Stimulated activated CD4-positive, alpha-beta T cell treated with anti-CD3 and anti-CD28 coated beads, TNF-alpha, amount 100 ng/mL, for 4 hours (primary cell): ENCODE data around the gene GAN.
"Not testable (repeated sequence)": the region's sequence is repeated elsewhere in the genome, so short reads cannot be mapped to it uniquely, and the experiment has no call there.

Experiments
- DNase-seq, 3 experiments: peaks; one replicate each; pipeline ENCODE4 v3.0.0-alpha.2; 2020; ENCODE audit warnings: low read depth in 3 of 3

The GAN gene

DNA sequence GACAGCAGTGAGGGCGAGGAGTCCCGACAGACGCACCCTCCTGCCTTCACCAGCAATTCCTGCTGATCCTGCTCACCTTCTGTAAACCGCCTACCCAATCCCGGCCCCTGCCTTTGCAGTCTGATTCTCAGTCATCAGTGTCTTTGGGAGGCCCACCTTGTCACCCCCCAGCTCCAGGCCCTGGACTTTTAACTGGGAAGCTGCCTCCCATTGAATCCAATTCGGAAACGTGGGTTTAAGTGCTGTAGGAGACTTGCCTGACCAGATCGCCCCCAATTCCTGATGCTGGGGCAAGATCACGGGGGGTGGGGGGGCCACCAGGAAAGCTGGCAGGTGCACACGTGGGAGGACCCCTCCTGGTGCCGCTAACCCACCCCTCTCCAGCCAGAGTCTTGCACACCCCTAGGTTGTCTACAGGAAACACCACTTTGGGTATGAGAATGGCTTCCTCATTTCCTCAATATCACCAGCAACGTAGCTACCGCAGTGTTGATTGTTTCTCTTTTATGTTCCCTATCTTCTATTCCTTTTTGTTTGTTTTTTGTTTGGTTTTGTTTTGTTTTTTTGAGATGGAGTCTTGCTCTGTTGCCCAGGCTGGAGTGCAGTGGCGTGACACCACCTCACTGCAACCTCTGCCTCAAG, 83.2 kb downstream of the GAN start:
- DNase-seq = no peak

DNA sequence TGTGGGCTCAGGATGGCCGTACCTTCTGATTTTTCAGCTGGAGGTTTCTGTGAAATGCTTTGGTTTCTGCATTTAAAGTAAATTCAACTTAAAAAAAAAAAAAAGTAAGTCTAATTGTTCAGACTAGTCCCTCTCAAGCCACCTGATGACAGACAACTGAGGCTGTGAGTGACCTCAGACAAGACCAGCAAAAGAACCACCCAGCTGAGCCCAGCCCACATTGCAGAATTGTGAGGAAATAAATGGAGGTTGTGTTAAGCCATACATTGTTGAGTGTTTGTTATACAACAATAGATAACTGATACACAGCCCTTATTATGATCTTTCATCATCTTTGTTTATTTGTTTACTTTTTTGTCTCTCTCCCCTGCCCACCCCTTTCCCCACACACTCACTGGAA, 85.1 kb downstream of the GAN start:
- DNase-seq = no peak

DNA sequence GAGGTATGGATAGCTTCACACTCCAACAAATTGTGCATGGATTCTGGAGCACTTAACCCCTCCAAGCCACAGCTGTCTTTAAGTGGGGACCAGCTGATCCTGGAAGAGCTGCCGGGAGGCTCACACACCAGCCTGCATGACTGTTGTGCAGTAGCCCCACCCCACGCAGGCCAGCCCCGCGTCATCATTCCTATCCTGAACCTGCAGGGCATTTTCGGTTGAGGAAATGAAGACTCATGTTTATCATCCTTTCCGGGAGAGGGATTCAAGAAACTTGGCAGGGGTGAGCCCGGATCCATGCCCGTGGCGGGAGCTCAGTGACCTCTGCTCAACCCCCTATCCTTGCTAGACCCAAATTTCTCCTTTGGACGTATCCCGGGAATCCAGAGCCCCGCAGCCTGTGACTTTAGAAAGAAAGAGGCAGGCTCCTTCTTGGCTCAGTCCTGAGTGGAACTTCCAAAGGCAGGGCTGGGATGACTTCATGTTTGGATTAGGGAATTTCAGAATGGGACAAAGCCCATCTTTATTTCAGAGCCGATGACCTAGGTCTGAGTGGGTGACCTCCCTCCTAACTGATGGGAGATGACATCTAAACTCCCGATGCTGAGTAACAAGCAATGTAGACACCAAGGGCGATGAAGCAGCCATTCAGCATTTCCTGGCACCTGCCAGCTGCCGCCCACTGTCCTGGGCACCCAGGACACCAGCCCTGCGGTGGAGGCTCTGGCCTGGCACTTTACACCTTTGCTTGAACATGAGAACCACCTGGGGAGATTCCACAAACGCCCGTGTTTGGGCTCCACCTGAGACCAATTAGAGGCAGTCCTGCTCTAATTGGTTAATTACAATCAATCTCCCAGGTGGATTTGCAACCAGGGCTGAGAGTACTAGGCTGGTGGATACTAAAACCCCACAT, 86.5 kb downstream of the GAN start:
- no peak for DNase-seq

DNA sequence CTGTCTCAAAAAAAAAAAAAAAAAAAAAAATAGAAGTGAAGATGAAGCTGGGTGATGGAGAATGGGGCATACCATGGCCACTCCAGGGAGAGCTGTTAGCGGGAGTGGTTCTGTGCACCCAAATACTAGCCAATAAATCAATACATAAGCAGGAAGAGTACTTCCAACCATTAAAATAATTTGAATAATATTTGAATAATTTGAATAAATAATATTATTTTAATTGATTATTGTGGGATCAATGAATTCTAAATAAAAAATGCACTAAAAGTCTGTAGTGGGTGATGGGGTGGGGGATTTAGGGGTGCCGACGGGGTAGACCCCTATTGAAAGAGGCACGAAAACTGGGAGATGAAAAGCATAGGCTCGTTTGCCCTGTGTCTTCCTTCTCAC, 88.4 kb downstream of the GAN start:
- DNase-seq = no peak

DNA sequence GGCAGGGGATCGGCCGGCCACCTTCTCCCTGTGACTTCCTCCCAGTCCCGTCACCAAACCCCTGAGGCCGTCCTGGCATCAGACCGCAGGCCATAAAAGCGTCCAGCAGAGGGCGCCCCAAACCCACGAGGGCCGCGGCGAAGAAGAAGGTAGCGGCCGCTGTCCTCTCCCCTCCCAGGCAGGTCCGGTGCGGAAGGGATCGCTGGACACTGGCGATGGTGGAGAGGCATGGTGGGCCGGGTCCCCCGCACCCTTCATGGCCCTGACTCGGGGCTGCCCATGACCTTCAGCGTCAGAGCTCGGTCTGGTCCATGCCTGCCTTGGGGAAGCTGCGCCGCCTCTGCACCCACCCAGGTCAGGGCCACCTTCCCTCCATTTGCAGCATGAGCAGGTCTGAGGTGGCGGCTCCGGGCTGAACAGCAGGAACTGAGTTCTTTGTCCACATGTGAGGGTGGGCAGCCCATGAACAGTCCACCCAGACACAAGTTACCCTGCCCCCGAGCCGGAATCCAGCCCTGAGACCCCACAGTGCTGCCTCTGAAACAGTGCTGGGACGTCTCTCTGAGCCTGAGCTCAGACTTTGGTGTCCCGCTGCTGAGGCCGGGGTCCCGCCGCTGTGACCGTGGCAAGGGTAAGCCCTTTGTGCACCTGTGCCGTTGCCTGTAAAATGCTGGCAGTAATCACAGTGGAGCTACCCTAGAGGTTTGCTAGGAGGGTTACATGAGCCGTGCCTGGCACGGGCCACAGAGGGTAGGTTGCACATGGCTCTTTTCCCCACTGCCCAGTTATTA, 89.0 kb downstream of the GAN start:
- DNase-seq = peak; percentile 60 to 76 (median 68)

DNA sequence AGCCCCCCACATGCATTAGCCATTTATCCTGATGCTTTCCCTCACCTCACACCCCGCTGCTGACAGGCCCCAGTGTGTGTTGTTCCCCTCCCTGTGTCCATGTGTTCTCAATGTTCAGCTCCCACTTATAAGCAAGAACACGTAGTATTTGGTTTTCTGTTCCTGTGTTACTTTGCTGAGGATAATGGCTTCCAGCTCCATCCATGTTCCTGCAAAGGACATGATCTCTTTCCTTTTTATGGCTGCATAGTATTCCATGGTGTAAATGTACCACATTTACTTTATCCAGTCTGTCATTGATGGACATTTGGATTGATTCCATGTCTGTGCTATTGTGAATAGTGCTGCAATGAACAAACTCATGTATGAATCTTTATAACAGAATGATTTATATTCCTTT, 90.2 kb downstream of the GAN start:
- not testable (repeated sequence) for DNase-seq

DNA sequence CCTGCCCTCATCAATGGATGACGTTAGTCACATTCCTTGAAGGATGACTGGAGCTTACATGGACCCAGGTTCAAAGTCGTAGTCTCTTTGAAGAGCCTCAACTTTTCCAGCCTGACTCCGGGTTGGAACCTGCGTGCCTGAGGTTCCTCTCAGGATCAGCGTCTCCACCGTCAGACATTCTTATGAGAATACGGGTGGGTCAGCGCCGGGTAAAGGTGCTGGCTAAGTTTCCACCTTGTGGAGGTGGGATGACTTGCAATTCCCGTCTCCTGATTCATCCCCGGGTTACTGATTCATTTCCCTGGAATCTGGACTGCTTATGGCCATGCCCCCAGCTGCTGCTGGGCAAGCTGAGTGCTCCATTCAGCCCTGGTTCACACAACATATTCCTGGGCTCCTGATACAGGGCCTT, 90.9 kb downstream of the GAN start:
- no peak for DNase-seq

DNA sequence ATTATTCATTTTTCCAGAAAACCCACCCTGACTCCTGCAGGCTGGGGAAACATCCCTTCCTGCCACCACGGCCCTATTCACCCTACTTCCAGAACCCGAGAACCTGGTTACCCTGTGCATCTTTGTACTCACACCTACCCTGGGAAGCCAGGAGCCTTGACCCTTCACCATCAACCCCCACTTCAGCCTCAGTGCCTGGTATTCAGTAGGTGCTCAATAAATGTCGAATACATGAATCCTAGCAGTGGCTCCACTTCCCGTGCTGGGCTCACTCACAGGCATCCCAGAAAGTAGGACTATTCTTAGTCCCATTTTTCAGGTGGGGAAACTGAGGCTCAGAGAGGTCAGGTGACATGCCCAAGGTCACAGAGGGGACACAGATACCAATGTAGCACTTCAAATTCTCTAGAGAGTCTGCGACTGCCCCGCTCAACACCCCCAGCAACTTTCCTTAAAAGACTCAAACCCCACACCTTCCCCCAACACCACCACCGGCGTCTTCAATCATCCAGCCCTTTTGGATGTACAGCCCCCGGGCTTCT, 93.7 kb downstream of the GAN start:
- no peak for DNase-seq

DNA sequence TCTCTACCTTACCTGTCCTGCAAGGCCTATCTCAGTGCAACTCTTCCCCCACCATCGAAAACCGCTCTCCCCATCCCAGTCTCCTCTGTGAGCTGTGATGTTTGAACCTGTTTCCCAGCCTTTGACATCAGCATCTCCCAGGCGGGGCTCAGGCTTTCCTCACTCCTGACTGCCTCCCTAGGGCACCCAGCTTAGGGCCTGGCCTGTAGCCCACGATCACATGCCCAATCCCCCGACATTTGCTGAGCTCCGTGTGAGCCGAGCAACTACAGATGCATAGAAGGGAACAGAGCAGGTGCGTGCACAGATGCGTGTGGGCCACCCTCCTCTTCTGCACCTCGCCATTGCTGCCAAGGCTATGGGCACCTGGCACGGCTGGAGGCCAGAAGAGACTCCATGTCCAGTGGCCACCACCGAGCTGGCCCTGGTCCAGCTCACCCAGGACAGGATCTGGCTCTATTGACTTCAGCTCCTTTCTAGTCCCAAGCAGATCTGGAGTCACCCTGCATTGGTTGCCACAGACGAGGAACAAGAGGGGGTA, 94.3 kb downstream of the GAN start:
- no peak for DNase-seq

DNA sequence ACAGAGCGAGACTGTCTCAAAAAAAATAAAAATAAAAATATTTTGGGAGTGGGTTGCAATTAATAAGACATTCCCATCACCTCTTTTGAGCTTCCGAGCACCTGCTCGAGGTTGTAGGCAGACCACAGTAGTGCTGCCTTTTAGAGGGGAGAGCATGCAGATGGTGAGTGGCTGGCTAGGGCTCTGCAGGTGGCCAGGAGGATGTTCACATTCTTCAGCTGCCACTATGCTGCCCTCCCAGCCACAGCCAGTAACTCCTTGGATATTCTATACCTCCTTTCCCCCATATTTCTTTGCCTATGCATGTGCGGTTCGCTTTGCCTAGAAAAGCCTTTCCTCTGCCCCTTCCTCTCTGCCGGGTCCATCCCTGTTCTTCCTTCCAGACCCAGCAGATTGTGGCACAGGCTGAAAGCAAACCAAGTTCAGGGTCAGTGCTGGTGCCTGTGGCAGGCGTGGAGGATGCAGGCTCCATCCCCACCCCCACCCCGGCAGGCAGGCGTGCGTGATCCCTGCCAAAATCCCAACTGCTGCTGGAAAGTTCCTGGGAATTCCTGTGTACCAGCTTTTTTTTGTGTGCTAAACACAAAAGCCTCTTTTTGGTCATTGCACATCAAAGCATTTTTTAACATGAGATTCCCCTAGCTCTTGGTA, 96.0 kb downstream of the GAN start:
- DNase-seq = no peak

DNA sequence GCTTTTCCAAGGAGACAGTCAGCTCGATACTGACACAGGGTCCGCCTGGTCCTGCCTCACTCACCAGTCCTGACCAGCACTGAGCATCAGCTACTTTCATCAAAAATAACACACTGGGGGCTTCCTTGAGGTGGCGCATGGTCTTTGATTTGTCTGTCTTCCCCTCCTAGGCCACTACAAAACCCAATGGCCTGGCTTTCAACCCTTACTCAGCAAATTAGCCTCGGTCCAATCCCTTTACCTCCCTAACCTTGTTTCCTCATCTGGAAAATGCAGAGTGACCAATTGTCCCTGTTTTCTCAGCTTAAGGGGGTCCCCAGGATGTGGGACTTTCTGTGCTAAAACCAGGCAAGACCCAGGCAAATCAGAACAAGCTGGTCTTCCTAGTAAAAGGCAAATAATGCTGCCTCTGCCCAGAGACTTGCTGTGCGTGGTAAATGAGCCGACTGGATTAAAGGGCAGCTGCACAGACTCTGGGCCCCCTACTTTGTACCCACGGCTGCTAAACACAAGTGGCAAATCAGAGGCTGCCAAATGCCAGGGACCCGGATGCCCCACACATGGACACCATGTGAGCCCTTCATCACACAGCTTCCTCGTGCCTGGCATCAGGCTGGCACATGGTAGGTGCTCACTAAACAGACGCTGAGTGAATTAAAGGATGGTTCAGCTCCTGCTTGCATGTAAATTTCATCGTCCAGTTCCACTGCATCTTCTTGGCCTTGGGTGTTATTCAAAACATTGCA, 98.7 kb downstream of the GAN start:
- no peak for DNase-seq

DNA sequence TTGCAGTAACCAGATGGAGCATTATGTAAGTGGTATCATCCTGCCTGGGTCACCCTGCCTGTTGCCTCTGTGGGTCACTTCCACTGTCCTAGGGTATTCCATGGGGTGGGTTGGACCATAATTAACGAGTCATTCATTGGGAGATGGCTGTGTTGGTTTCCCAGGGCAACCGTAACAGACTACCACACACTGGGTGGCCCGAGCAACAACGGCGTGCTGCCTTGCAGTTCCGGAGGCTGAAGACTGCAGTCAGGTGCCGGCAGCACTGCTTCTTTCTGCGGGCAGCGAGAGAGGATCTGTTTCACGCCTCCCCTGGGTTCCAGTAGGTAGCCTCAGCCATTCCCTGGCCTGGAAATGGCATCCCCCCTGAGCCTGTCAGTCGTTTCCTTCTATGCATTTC, 101.0 kb downstream of the GAN start:
- DNase-seq = no peak

DNA sequence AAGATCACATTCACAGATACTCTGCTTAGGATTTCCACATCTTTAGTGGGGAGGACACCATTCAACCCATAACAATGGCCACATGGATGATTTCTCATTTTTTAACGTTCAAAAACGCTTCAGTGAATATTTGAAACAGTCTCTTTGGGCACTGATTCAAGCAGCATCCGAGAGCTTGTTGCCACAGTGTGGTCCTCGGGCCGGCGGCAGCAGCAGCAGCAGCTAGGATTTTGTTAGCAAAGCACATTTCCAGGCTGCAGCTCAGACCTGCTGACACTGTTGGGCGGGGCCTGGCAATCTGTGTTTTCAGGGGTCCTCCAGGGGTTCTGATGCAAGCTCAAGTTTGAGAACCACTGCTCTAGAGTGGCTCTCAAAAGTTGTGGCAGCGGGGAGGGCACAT, 102.0 kb downstream of the GAN start:
- DNase-seq = no peak

DNA sequence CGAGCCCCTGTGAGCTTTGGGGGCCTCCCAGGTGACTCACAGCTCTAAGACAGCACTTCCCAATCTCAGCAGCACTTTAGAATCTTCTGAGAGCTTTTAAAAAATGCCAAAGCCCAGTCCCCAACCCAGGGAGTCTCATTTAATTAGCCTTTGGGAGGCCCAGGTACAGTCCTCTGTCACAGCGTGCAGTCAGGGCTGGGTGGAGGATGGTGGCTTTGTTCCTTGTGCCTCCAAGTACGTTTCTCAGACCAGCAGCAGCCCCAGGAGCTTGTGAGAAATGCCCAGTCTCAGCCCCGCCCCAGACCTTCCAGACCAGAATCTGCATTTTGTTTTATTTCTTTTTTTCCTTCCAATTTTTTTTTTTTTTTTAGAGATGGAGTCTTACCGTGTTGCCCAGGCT, 102.4 kb downstream of the GAN start:
- DNase-seq = no peak

DNA sequence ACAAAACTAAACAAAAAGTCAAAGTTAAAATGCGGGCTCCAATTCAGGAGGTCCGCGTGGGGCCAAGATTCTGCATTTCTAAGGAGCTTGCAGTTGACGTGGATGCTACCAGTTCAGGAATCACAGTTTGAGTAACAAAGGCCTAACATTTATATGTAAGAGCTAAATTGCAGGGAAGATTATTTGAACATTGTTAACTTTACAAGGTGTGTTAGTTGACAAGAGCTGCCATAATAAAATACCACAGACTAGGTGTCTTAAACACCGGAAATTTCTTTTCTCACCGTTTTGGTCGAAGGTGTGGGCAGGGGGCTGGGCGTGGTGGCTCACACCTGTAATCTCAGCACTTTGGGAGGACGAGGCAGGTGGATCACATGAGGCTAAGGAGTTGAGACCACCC, 105.0 kb downstream of the GAN start:
- no peak for DNase-seq

DNA sequence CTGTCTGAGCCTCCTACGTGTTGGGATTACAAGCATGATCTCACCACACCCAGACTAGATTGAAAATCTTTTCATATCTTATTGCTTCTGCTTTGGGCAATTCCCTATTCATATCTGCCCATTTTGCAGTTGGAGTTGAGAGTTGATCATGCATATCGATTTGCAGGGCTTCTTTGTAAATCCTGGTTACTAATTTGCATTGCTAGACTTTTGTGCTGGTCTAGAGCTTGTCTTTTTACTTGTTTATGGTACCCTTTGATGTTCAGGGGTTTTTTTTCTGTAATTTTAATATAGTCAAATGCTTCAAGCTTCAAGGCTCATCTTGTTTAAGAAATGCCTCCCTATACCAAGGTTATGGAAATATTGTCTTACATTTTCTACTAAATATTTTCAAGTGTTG, 106.4 kb downstream of the GAN start:
- DNase-seq = no peak

DNA sequence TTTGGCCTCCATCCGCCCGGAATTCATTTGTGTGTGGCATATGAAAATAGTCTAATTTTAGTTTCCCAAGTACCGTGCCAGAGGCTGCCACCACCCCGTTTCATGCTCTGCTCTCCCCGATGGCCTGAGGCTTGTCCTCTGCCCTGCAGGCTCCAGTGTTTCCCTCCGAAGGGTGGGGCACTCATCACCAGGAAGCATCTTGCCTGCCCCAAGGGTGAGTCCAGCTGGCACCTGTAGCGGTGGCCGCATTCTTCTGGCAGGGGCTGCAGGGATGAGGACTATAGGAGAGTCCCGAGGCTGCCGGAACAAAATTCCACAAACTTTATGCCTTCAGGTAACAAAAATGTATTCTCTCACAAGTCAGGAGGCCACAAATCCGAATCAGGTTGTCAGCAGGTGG, 106.8 kb downstream of the GAN start:
- DNase-seq = no peak

DNA sequence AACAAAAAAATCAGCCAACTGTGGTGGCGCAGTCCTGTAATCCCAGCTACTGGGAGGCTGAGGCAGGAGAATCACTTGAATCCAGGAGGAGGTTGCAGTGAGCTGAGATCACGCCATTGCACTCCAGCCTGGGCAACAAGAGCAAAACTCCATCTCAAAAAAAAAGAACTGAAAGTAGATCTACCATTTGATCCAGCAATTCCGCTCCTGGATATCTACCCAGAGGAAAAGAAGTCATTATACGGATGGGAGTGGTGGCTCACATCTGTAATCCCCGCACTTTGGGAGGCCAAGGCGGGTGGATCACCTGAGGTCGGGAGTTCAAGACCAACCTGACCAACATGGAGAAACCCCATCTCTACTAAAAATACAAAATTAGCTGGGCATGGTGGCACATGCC, 107.4 kb downstream of the GAN start:
- DNase-seq = not testable (repeated sequence)

DNA sequence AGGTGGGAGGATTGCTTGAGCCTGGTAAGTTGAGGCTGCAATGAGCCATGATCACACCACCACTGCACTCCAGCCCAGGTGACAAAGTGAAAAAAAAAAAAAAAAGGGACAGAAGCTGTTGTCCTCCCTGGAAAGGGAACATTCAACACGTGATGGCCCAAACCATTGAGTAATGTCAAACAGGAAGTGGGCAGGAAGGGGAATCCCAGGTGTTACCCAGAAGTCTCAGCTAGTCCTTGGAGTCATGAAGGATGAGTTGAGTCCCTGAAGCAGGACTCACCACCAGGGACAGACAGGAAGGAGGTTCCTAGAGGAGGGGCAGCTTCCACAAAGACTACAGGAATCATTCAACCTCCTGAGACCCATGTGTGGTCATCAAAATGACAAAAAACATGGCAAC, 110.0 kb downstream of the GAN start:
- DNase-seq = no peak

DNA sequence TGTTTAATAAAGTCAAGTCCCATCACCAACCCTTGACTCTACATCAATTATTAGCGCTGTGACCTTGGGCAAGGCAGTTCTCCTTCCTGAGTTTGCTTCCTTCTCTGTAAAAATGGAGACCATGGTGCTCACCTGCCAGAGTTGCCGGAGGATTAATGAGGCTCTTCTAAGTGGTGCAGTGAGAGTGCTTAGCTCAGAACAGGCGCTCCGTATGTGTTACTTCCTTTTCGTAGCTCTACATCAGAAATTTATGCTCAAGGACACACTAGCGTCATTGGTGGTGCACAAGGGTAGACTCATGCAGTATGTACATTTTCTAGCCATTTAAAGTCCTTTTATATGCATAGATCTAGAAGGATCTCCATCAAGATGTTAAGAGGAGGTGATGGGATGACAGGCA, 112.5 kb downstream of the GAN start:
- no peak for DNase-seq

DNA sequence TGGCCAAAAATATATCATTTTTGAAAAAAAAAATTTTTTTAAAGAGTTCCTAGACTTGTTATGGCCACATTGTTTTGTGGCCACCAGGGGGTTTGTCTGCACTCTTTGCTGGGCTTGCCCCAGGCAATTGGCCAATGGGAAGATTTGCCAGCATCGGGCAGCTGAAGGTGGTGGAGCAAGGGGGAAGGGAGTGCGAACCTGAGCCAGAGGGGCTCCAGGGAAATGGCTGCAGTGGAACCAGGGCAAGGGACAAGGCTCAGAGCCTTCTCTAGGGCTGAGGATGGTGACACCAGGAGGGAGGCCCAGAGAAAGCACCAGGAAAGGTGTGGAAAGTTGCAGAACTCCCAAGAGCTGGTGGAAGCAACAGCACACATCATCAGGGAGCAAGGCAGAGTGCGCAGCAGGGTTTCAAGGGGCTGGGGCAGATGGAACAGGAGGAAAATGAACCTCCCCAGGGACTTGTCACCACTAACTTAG, 114.3 kb downstream of the GAN start:
- DNase-seq = no peak
